HG03175 (cell line): ENCODE data around the gene TTBK1.

Experiments used
- ATAC-seq: cut with Tn5 transposase; IDR thresholded peaks from one replicate; pipeline ENCODE4 v1.9.1; 2021; ENCODE audit warnings: mild to moderate bottlenecking, moderate library complexity; ENCODE audit not compliant: unreplicated experiment

TTBK1 gene

DNA sequence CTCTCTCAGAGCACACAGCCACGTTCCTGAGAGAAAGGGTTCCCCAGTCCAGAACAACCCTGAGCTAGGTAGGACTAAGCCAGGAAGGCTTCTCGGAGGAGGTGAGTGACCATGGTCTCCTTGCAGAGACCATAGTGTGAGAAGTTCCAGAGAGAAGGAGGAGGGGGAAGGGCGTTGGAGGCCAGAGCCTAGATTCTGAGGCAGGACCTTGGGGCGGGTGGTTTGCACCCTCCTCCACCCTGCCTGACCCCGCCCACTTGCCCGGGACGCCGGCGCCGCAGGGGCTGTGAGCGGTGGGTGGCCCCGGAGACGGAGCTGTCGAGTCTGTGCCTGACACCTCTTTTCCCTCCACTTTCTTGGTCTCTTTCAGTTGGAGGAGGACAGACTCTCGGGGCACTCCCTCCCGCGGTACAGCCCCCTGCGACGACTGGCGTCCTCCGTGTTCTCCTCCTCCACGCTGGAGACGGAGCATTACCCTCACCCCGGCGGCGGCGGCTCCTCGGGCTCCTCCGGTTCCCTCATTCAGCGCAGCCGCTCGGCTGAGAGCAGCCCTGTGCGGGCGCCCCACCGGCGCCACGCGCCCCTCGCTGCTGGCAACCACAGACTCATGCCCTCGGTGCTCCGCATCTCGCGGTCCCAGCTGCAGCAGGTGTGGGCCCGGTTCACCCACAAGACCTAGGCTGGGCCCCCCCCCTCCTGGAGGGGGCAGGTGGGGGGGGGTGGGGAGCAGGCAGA lies 26.2 kb downstream of the TTBK1 start:
- ATAC-seq, result no peak

DNA sequence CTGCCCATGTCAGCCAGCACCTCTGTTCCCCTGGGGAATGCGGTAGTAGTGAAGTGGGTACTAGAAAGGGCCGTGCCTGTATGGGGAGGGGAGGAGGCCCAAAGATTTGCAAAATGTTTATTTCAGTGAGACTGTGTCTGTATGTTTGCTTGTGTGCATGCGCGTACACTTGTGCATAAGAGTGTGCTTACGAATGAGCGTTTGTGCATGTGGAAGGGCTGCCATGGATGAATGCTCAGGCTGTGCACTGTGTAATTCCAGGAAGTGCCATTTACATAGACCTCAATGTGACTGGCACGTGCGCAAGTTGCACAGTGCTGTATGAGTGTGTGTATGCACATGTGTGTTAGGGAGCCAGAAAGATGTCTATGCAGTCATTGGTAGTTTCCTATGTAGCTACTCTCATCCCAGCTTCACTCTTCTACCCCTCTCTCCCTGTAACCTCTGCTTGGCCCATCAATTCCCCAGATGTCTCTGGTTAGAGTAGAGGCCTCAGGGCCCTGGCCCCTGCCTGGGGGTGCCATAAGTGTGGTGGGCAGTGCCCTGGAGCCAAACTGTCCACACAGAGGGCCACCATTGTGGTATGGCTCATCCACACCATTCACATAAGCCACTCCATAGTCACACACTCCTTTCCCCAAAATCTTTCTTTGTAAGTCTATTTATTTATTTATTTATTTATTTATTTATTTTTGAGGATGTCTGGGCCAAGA lies 28.0 kb downstream of the TTBK1 start:
- ATAC-seq, result no peak

GRCh38 chr6:43271944-43272343 lies 28.7 kb downstream of the TTBK1 start:
- ATAC-seq, result no peak

- ATAC-seq, result no peak
These were observed 30.4 kb downstream of the TTBK1 start for GRCh38 chr6:43273707-43274106.

- no peak for ATAC-seq
These were observed 31.0 kb downstream of the TTBK1 start for GRCh38 chr6:43274127-43274915.

DNA sequence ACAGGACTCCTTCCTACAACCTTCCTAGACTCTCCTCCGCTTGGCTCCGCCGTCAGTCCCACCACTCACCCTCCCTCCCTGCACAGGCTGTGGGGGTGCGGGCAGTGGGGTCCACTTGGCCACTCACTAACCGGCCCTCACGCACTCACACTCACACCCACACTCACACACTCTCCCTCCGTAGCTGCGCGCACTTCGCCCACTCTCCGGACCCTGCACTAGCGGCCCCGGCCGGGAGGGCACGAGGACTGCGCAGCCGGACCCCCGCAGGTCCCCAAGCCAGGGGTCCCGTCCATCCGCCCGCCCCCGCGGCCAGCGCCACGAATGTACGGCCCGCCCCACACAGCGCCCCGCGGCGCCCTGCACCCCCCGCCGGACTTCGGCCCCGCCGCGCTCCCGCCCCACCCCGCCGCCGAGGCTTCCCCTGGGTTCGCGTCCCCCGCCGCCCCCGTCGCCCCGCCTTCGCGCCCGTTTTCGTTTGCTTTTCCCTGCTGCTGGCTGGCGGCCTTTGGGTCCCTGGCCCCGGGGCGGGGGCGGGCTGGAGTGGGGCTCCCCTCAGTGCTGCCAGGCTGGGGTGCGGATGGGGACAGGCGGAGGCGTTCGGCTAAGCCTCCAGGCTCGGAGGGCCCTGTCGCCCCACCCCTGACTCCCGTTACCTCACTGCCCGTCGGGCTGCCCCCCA lies 31.8 kb downstream of the TTBK1 start:
- no peak for ATAC-seq

GRCh38 chr6:43275801-43276576 lies 32.7 kb downstream of the TTBK1 start:
- ATAC-seq, result no peak

- ATAC-seq, result no peak
These were observed 33.5 kb downstream of the TTBK1 start for GRCh38 chr6:43276577-43277305.

GRCh38 chr6:43277306-43277642 lies 34.0 kb downstream of the TTBK1 start:
- ATAC-seq, result no peak

DNA sequence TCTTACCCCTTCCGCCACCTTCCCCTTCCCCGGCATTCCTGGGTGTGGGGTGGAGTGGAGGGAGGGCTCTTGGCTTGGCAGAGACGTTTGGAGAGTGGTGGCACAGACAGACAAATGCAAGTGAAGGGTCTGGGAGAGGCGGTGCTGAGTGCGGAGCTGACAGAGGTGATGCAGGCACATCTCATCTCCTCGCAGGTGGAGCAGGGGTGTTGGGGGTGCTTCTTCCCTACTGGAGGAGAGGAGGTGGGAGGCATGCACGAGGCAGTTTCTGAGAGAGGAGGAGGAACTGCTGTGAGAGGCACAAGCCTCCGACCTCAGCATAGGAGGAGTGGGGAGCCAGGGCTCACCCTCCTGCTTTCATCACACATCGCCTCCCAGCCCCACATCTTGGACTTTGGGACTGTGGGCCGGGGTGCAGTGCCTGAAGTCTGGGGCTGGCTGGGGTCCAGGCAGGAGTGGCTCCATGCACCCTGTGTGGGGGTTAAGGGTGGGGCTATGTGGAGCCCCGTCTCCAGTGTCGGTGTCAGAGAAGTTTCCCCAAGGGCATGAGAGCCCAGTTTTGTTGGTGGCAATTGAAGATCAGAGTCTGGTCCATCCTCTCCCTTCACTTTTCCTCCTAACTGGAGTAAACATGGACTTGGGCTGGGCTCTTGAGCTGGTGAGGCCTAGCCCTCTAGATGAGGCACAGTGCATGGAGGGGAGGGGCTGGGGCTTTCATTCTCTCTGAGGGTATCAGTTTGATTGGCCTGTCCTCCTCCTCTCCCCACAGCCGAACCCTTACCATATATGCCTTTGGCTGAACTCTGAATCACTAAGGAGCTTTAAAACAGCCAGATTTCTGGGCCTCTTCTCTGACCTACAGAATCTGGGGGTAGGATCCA lies 34.6 kb downstream of the TTBK1 start:
- no peak for ATAC-seq

DNA sequence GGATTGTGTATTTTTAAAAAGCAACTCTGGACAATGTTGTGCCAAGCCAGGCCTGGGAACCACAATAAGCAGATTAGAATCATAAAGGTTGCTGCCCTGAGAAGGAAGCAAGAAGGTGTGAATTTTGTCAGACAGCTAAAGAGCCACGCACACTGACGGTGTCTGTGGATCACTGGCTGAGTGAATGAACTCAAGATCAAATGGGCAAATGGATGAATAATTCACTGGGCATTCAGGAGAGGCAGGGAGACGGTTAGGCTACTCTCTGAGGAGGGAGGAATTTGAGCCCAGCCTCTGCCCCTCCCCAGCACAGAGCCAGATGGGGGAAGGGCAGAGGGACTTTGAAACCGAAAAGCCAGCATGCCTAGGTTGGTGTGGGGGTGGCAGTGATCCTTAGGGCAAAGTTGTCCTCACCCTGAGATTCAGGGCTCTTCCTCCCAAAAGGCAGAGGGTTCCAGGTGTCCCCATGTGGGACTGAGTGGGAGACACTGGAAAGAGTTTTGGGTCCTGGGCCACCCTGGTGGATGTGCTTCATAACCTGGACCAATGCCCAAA lies 35.3 kb downstream of the TTBK1 start:
- ATAC-seq, result no peak

DNA sequence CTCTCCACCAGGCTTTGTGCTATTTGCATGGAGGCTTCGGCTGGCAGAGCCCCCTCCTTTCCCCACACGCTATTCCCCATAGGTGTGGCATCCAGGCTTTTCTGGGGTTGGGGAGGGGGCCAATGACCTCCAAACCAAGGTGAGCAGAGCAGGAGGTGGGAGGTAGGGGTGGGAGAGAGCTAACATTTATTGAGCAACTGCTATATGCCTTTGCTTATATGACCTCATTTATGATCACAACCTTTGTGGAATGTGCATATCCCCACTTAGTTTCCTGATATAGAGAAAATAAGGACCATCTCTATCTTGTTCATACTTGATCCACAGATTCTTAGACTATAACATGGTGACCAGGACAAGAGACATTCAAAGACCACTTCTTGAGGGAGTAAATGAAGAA lies 37.0 kb downstream of the TTBK1 start:
- no peak for ATAC-seq

- ATAC-seq, result no peak
These were observed 38.8 kb downstream of the TTBK1 start for GRCh38 chr6:43282060-43282459.

GRCh38 chr6:43282636-43283513 lies 39.6 kb downstream of the TTBK1 start:
- ATAC-seq, result no peak

DNA sequence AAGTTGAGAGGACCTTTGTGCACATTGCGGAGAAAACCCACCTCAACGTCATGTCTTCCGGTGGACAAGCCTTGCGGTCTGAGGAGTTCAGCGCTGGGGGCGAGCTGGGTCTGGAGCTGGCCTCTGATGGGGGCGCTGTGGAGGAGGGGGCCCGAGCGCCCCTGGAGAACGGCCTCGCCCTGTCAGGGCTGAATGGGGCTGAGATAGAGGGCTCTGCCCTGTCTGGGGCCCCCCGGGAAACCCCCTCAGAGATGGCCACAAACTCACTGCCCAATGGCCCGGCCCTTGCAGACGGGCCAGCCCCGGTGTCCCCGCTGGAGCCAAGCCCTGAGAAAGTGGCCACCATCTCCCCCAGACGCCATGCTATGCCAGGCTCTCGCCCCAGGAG lies 40.2 kb downstream of the TTBK1 start:
- ATAC-seq, result no peak

- ATAC-seq, result no peak
These were observed 40.6 kb downstream of the TTBK1 start for GRCh38 chr6:43283905-43284304.

GRCh38 chr6:43284991-43285781 lies 41.9 kb downstream of the TTBK1 start:
- no peak for ATAC-seq
